ENCODE data around the gene CCDC107.
"Not testable (repeated sequence)": the region's sequence is repeated elsewhere in the genome, so short reads cannot be mapped to it uniquely, and the experiment has no call there.

CCDC107 gene

GRCh38 chr9:35640431-35640830 is 17.7 kb upstream of the CCDC107 start:
- H3K23ac ChIP-seq (ENCODE audit: low read length in 2 of 2); H3K79me1 ChIP-seq (replicated peaks; ENCODE audit: low read length, poor library complexity, severe bottlenecking); H3K9me3 ChIP-seq (ENCODE audit: control insufficient read depth, low read length); H2BK15ac ChIP-seq (ENCODE audit: low read depth, poor library complexity, severe bottlenecking); H3K4me1 ChIP-seq (ENCODE audit: control insufficient read depth, insufficient read depth, low read depth, low read length); DNase-seq; H2BK120ac ChIP-seq (ENCODE audit: low read depth, low read length); H3K9ac ChIP-seq (ENCODE audit: low read length); H3K27me3 ChIP-seq (ENCODE audit: control insufficient read depth in 1 of 2, insufficient read depth in 1 of 2, low read length in 2 of 2); H3K27ac ChIP-seq (ENCODE audit: low read length, poor library complexity, severe bottlenecking); H2BK12ac ChIP-seq (ENCODE audit: low read length in 2 of 2); H3K4me3 ChIP-seq (ENCODE audit: insufficient read depth in 1 of 2, low read depth in 1 of 2, low read length in 2 of 2); H3K4me2 ChIP-seq (ENCODE audit: low read length, poor library complexity, severe bottlenecking); H2AK5ac ChIP-seq (ENCODE audit: low read length, severe bottlenecking); H3K4ac ChIP-seq (ENCODE audit: low read depth in 1 of 2, low read length in 2 of 2); H3K36me3 ChIP-seq (ENCODE audit: control insufficient read depth in 1 of 2, insufficient read depth in 2 of 2, low read depth in 1 of 2, low read length in 2 of 2); H4K91ac ChIP-seq (ENCODE audit: low read length); H2BK5ac ChIP-seq (ENCODE audit: low read depth, low read length, poor library complexity, severe bottlenecking); H3K14ac ChIP-seq (ENCODE audit: low read length in 2 of 2); H4K8ac ChIP-seq (ENCODE audit: low read length); H2AFZ ChIP-seq (ENCODE audit: low read depth, low read length); H3K18ac ChIP-seq (ENCODE audit: low read depth in 1 of 2, low read length in 2 of 2): not testable (repeated sequence)
- WGBS = 96% methylated on average over 15 of the region's 15 CpGs

- H3K14ac ChIP-seq (ENCODE audit: low read length in 2 of 2); H3K36me3 ChIP-seq (ENCODE audit: control insufficient read depth in 1 of 2, insufficient read depth in 2 of 2, low read depth in 1 of 2, low read length in 2 of 2); H4K8ac ChIP-seq (ENCODE audit: low read length); H3K4ac ChIP-seq (ENCODE audit: low read depth in 1 of 2, low read length in 2 of 2); H3K79me1 ChIP-seq (replicated peaks; ENCODE audit: low read length, poor library complexity, severe bottlenecking); H2BK5ac ChIP-seq (ENCODE audit: low read depth, low read length, poor library complexity, severe bottlenecking); H3K18ac ChIP-seq (ENCODE audit: low read depth in 1 of 2, low read length in 2 of 2); H3K4me2 ChIP-seq (ENCODE audit: low read length, poor library complexity, severe bottlenecking); H3K9me3 ChIP-seq (ENCODE audit: control insufficient read depth, low read length); H3K4me1 ChIP-seq (ENCODE audit: control insufficient read depth, insufficient read depth, low read depth, low read length); H2BK120ac ChIP-seq (ENCODE audit: low read depth, low read length); H2BK12ac ChIP-seq (ENCODE audit: low read length in 2 of 2); H3K27me3 ChIP-seq (ENCODE audit: control insufficient read depth in 1 of 2, insufficient read depth in 1 of 2, low read length in 2 of 2); DNase-seq; H3K23ac ChIP-seq (ENCODE audit: low read length in 2 of 2); H2BK15ac ChIP-seq (ENCODE audit: low read depth, poor library complexity, severe bottlenecking); H3K4me3 ChIP-seq (ENCODE audit: insufficient read depth in 1 of 2, low read depth in 1 of 2, low read length in 2 of 2); H3K9ac ChIP-seq (ENCODE audit: low read length); H3K27ac ChIP-seq (ENCODE audit: low read length, poor library complexity, severe bottlenecking); H2AK5ac ChIP-seq (ENCODE audit: low read length, severe bottlenecking); H2AFZ ChIP-seq (ENCODE audit: low read depth, low read length); H4K91ac ChIP-seq (ENCODE audit: low read length): not testable (repeated sequence)
- 100% methylated on average over 1 of the region's 3 CpGs for WGBS
Observed at GRCh38 chr9:35641478-35641877, 16.6 kb upstream of the CCDC107 start.

GRCh38 chr9:35643046-35643445 is 15.0 kb upstream of the CCDC107 start:
- H2BK5ac ChIP-seq (ENCODE audit: low read depth, low read length, poor library complexity, severe bottlenecking) = no peak overlapping the region
- H3K14ac ChIP-seq (ENCODE audit: low read length in 2 of 2) = peak overlapping the region in 1 of 2 experiments; percentile 36
- no peaks in the 10 kb centered on the region for H3K27me3 ChIP-seq (ENCODE audit: control insufficient read depth in 1 of 2, insufficient read depth in 1 of 2, low read length in 2 of 2)
- DNase-seq = no peak
- H3K4me3 ChIP-seq (ENCODE audit: insufficient read depth in 1 of 2, low read depth in 1 of 2, low read length in 2 of 2) = no peak overlapping the region
- H2AFZ ChIP-seq (ENCODE audit: low read depth, low read length) = no peak overlapping the region
- H3K18ac ChIP-seq (ENCODE audit: low read depth in 1 of 2, low read length in 2 of 2) = no peak overlapping the region
- no peak overlapping the region for H3K23ac ChIP-seq (ENCODE audit: low read length in 2 of 2)
- no peak overlapping the region for H2BK12ac ChIP-seq (ENCODE audit: low read length in 2 of 2)
- no peak overlapping the region for H3K9ac ChIP-seq (ENCODE audit: low read length)
- H3K79me1 ChIP-seq (replicated peaks; ENCODE audit: low read length, poor library complexity, severe bottlenecking) = peaks cover 2% of the 10 kb centered on the region
- H3K4ac ChIP-seq (ENCODE audit: low read depth in 1 of 2, low read length in 2 of 2) = peak overlapping the region in 1 of 2 experiments; percentile 13
- H2BK15ac ChIP-seq (ENCODE audit: low read depth, poor library complexity, severe bottlenecking) = no peak overlapping the region
- H4K8ac ChIP-seq (ENCODE audit: low read length) = no peak overlapping the region
- 89% methylated on average over 12 of the region's 12 CpGs for WGBS
- H3K4me2 ChIP-seq (ENCODE audit: low read length, poor library complexity, severe bottlenecking) = no peak overlapping the region
- peaks cover 0 to 7% of the 10 kb centered on the region in 2 experiments for H3K36me3 ChIP-seq (ENCODE audit: control insufficient read depth in 1 of 2, insufficient read depth in 2 of 2, low read depth in 1 of 2, low read length in 2 of 2)
- no peak overlapping the region for H2BK120ac ChIP-seq (ENCODE audit: low read depth, low read length)
- H4K91ac ChIP-seq (ENCODE audit: low read length) = no peak overlapping the region
- peaks cover 4% of the 10 kb centered on the region for H3K4me1 ChIP-seq (ENCODE audit: control insufficient read depth, insufficient read depth, low read depth, low read length)
- no peak overlapping the region for H3K27ac ChIP-seq (ENCODE audit: low read length, poor library complexity, severe bottlenecking)
- H2AK5ac ChIP-seq (ENCODE audit: low read length, severe bottlenecking) = no peak overlapping the region
- H3K9me3 ChIP-seq (ENCODE audit: control insufficient read depth, low read length) = no peaks in the 10 kb centered on the region

- not testable (repeated sequence) for H2AK5ac ChIP-seq (ENCODE audit: low read length, severe bottlenecking); H2BK15ac ChIP-seq (ENCODE audit: low read depth, poor library complexity, severe bottlenecking); H3K27me3 ChIP-seq (ENCODE audit: control insufficient read depth in 1 of 2, insufficient read depth in 1 of 2, low read length in 2 of 2); H2BK12ac ChIP-seq (ENCODE audit: low read length in 2 of 2); H4K91ac ChIP-seq (ENCODE audit: low read length); DNase-seq; H3K9me3 ChIP-seq (ENCODE audit: control insufficient read depth, low read length); H3K36me3 ChIP-seq (ENCODE audit: control insufficient read depth in 1 of 2, insufficient read depth in 2 of 2, low read depth in 1 of 2, low read length in 2 of 2); H3K4me1 ChIP-seq (ENCODE audit: control insufficient read depth, insufficient read depth, low read depth, low read length); H2AFZ ChIP-seq (ENCODE audit: low read depth, low read length); H3K14ac ChIP-seq (ENCODE audit: low read length in 2 of 2); H4K8ac ChIP-seq (ENCODE audit: low read length); H2BK120ac ChIP-seq (ENCODE audit: low read depth, low read length); H3K18ac ChIP-seq (ENCODE audit: low read depth in 1 of 2, low read length in 2 of 2); H3K27ac ChIP-seq (ENCODE audit: low read length, poor library complexity, severe bottlenecking); H2BK5ac ChIP-seq (ENCODE audit: low read depth, low read length, poor library complexity, severe bottlenecking); H3K4ac ChIP-seq (ENCODE audit: low read depth in 1 of 2, low read length in 2 of 2); H3K23ac ChIP-seq (ENCODE audit: low read length in 2 of 2); H3K79me1 ChIP-seq (replicated peaks; ENCODE audit: low read length, poor library complexity, severe bottlenecking)
- 32% methylated on average over 9 of the region's 10 CpGs for WGBS
- Histone ChIP-seq H3K9ac (ENCODE audit: low read length) (peak overlapping the region; percentile 99), H3K4me3 (ENCODE audit: insufficient read depth in 1 of 2, low read depth in 1 of 2, low read length in 2 of 2) (peak overlapping the region in 1 of 2 experiments; percentile 89), H3K4me2 (ENCODE audit: low read length, poor library complexity, severe bottlenecking) (peak overlapping the region; percentile 86)
Observed at GRCh38 chr9:35645736-35646135, 12.4 kb upstream of the CCDC107 start.

Measured in mesenchymal stem cell (in vitro differentiated cells and primary cell).